IMR-90 (cell line): ENCODE data around the gene ERICH3. TPM values are rescaled to one million over a fixed set of nuclear protein-coding genes. Genes with fewer than 3 reads are reported as not detected.

Experiments used
- ATAC-seq: fragments of 200-7000 bp; cut with Tn5 transposase; 2 replicates; pipeline ENCODE4 v1.9.1; 2020; ENCODE audit warnings: low read depth, mild to moderate bottlenecking, moderate library complexity
- BruUV-seq: library from RNA; stranded (reverse); fragments of 400-500 nt; replicated peaks from 2 replicates; lab custom pipeline; 2021; lab: Mats Ljungman, UMichigan
- CTCF ChIA-PET: fragments of 300-600 bp; formaldehyde crosslinking; extraction: SDS; loops from one replicate; lab custom pipeline; 2021; ENCODE audit warnings: antibody characterized with exemption; lab: Yijun Ruan, JAX
- POLR2A ChIA-PET: fragments of 300-600 bp; sonication (Branson Sonifier 250); formaldehyde crosslinking; loops from one replicate; lab custom pipeline; 2022; ENCODE audit warnings: antibody characterized with exemption; ENCODE audit not compliant: unreplicated experiment; lab: Charles Lee
- DNase-seq: peaks from one replicate; pipeline ENCODE4 v3.0.0; 2013
- H2AFZ ChIP-seq: replicated peaks from 2 replicates; pipeline ENCODE3; 2013; ENCODE audit warnings: low read length, mild to moderate bottlenecking; ENCODE audit not compliant: poor library complexity
- H2AK5ac ChIP-seq: 2 replicates; pipeline ENCODE4 v1.6.1; 2013; ENCODE audit warnings: low read depth, low read length, inconsistent platforms
- H2AK9ac ChIP-seq: replicated peaks from 2 replicates; pipeline ENCODE3; 2013; ENCODE audit warnings: mild to moderate bottlenecking, low read depth, low read length, moderate library complexity; ENCODE audit not compliant: poor library complexity
- H2BK120ac ChIP-seq: 2 replicates; pipeline ENCODE4 v1.6.1; 2013; ENCODE audit warnings: low read depth, low read length, inconsistent platforms
- H2BK15ac ChIP-seq: 3 replicates; pipeline ENCODE4 v1.6.1; 2013; ENCODE audit warnings: low read depth, low read length, inconsistent platforms
- H2BK20ac ChIP-seq: 2 replicates; pipeline ENCODE4 v1.6.1; 2013; ENCODE audit warnings: low read depth, mild to moderate bottlenecking, inconsistent platforms, low read length, moderate library complexity
- H2BK5ac ChIP-seq: 2 replicates; pipeline ENCODE4 v1.6.1; 2013; ENCODE audit warnings: mild to moderate bottlenecking, low read depth, low read length, inconsistent platforms; ENCODE audit not compliant: poor library complexity, severe bottlenecking
- H3K14ac ChIP-seq: replicated peaks from 2 replicates; pipeline ENCODE4 v1.6.1; 2013; ENCODE audit warnings: low read depth, low read length, inconsistent platforms
- H3K18ac ChIP-seq: 2 replicates; pipeline ENCODE4 v1.6.1; 2013; ENCODE audit warnings: low read depth, low read length, control low read depth
- H3K23ac ChIP-seq: 2 replicates; pipeline ENCODE4 v1.6.1; 2013; ENCODE audit warnings: low read depth, low read length, inconsistent platforms
- H3K27ac ChIP-seq: 2 replicates; pipeline ENCODE4 v1.5.1; 2013; ENCODE audit warnings: mild to moderate bottlenecking, control low read depth, low read length; ENCODE audit not compliant: insufficient read depth
- H3K27me3 ChIP-seq: 2 replicates; pipeline ENCODE4 v1.6.1; 2013; ENCODE audit warnings: low read length; ENCODE audit not compliant: control insufficient read depth, insufficient read depth
- H3K36me3 ChIP-seq: 2 replicates; pipeline ENCODE4 v1.6.1; 2013; ENCODE audit warnings: low read length, mixed read lengths; ENCODE audit not compliant: control insufficient read depth, insufficient read depth
- H3K4ac ChIP-seq: 2 replicates; pipeline ENCODE4 v1.6.1; 2013; ENCODE audit warnings: low read depth, low read length, inconsistent platforms
- H3K4me1 ChIP-seq: 2 replicates; pipeline ENCODE4 v1.6.1; 2013; ENCODE audit warnings: low read length, mixed read lengths; ENCODE audit not compliant: control insufficient read depth, insufficient read depth
- H3K4me2 ChIP-seq: 2 replicates; pipeline ENCODE4 v1.6.1; 2013; ENCODE audit warnings: low read depth, mild to moderate bottlenecking, control low read depth, low read length, moderate library complexity
- H3K4me3 ChIP-seq: 2 replicates; pipeline ENCODE4 v1.5.1; 2013; ENCODE audit warnings: low read depth, mild to moderate bottlenecking, control low read depth, low read length, moderate library complexity; ENCODE audit not compliant: insufficient read depth
- H3K56ac ChIP-seq: 2 replicates; pipeline ENCODE4 v1.6.1; 2013; ENCODE audit warnings: low read length, inconsistent platforms; ENCODE audit not compliant: insufficient read depth; ENCODE audit errors: extremely low read depth
- H3K79me1 ChIP-seq, 2 experiments: 2 replicates each; pipeline ENCODE4 v1.6.1; 2013; ENCODE audit warnings: low read length in 2 of 2, inconsistent platforms in 1 of 2, low read depth in 1 of 2
- H3K9ac ChIP-seq: 2 replicates; pipeline ENCODE4 v1.6.1; 2013; ENCODE audit warnings: low read depth, low read length, control low read depth
- H3K9me1 ChIP-seq: 2 replicates; pipeline ENCODE4 v1.6.1; 2013; ENCODE audit warnings: low read length, inconsistent platforms; ENCODE audit not compliant: insufficient read depth
- H3K9me3 ChIP-seq: 2 replicates; pipeline ENCODE4 v1.6.1; 2013; ENCODE audit warnings: low read length; ENCODE audit not compliant: control insufficient read depth, insufficient read depth
- H4K20me1 ChIP-seq: 2 replicates; pipeline ENCODE4 v1.6.1; 2013; ENCODE audit warnings: low read length, inconsistent platforms; ENCODE audit not compliant: insufficient read depth
- H4K5ac ChIP-seq: 2 replicates; pipeline ENCODE4 v1.6.1; 2013; ENCODE audit warnings: mild to moderate bottlenecking, low read depth, low read length, control low read depth
- H4K8ac ChIP-seq, 2 experiments: 2 replicates each; pipeline ENCODE4 v1.6.1; 2013; ENCODE audit warnings: low read depth in 2 of 2, low read length in 2 of 2, control low read depth in 1 of 2, inconsistent platforms in 1 of 2
- H4K91ac ChIP-seq: 2 replicates; pipeline ENCODE4 v1.6.1; 2013; ENCODE audit warnings: low read depth, low read length, inconsistent platforms; ENCODE audit not compliant: insufficient read depth
- BHLHE40 ChIP-seq: fragments of 150-350 bp; IDR thresholded peaks from 2 replicates; pipeline ENCODE4 v1.6.1; 2016; ENCODE audit warnings: mild to moderate bottlenecking, low read depth, low read length
- CEBPB ChIP-seq: IDR thresholded peaks from 2 replicates; pipeline ENCODE4 v1.6.1; 2012; ENCODE audit warnings: low read depth, low read length, improper control_type of control experiment
- CHD1 ChIP-seq: IDR thresholded peaks from 2 replicates; pipeline ENCODE4 v1.6.1; 2012; ENCODE audit warnings: low read depth, low read length, improper control_type of control experiment
- FOS ChIP-seq: fragments of 150-350 bp; IDR thresholded peaks from 2 replicates; pipeline ENCODE4 v1.6.1; 2016; ENCODE audit warnings: low read depth, low read length
- MAFK ChIP-seq: IDR thresholded peaks from 2 replicates; pipeline ENCODE4 v1.6.1; 2012; ENCODE audit warnings: low read depth, low read length, improper control_type of control experiment
- MAZ ChIP-seq: IDR thresholded peaks from 2 replicates; pipeline ENCODE4 v1.6.1; 2012; ENCODE audit warnings: low read depth, mild to moderate bottlenecking, low read length, improper control_type of control experiment, moderate library complexity, borderline replicate concordance
- MXI1 ChIP-seq: IDR thresholded peaks from 2 replicates; pipeline ENCODE4 v1.6.1; 2012; ENCODE audit warnings: low read depth, mild to moderate bottlenecking, low read length, moderate library complexity, borderline replicate concordance
- NFE2L2 ChIP-seq: fragments of 150-350 bp; IDR thresholded peaks from 2 replicates; pipeline ENCODE4 v1.6.1; 2016; ENCODE audit warnings: low read depth, mild to moderate bottlenecking, low read length
- POLR2A ChIP-seq: IDR thresholded peaks from 2 replicates; pipeline ENCODE4 v1.6.1; 2012; ENCODE audit warnings: mild to moderate bottlenecking, low read depth, low read length
- RAD21 ChIP-seq: IDR thresholded peaks from 2 replicates; pipeline ENCODE4 v1.6.1; 2012; ENCODE audit warnings: low read length, improper control_type of control experiment
- RCOR1 ChIP-seq: IDR thresholded peaks from 2 replicates; pipeline ENCODE4 v1.6.1; 2012; ENCODE audit warnings: mild to moderate bottlenecking, low read length, improper control_type of control experiment; ENCODE audit not compliant: insufficient replicate concordance
- RFX5 ChIP-seq: IDR thresholded peaks from 2 replicates; pipeline ENCODE4 v1.8.0; 2012; ENCODE audit warnings: low read depth, mild to moderate bottlenecking, low read length, moderate library complexity
- SMC3 ChIP-seq: fragments of 150-350 bp; IDR thresholded peaks from 2 replicates; pipeline ENCODE4 v1.6.1; 2016; ENCODE audit warnings: low read depth, mild to moderate bottlenecking, antibody characterized with exemption, low read length, moderate library complexity
- WGBS, 2 experiments: methylation state at CpG; one replicate each; pipeline versions ENCODE4 v1.1.5 to v1.1.7; 2013; ENCODE audit warnings: missing lambda C conversion rate in 2 of 2; ENCODE audit not compliant: insufficient read length in 1 of 2; ENCODE audit errors: extremely low coverage in 2 of 2; 5-methylcytosine and 5-hydroxymethylcytosine counted together
- dilution Hi-C: fragments of 300-500 bp; cut with HindIII; formaldehyde crosslinking; loops from one replicate; pipeline ENCODE4 v1.14.3; 2018; ENCODE audit warnings: low sequenced_read_pairs; ENCODE audit not compliant: unreplicated experiment
- in situ Hi-C: fragments of 300-500 bp; cut with MboI; formaldehyde crosslinking; loops from 3 replicates; pipeline ENCODE4 v1.14.3; 2019; ENCODE audit warnings: low sequenced_read_pairs, inconsistent platforms, mixed read lengths
- intact Hi-C: fragments of 100-400 bp; cut with micrococcal nuclease; formaldehyde crosslinking; loops from 2 replicates; pipeline ENCODE4 v1.10.0; 2022
- polyA plus RNA-seq, 3 experiments: library from polyadenylated mRNA; depleted of rRNA; stranded (reverse); fragments of >200 nt; gene quantifications; 2 replicates each; pipeline ENCODE4 v1.2.3, GENCODE V29; 2012; ENCODE audit warnings: low replicate concordance in 1 of 3
- total RNA-seq: library from RNA; depleted of rRNA; stranded (reverse); fragments of >200 nt; gene quantifications from 2 replicates; pipeline ENCODE4 v1.2.3, GENCODE V29; 2012
- TF ChIP-seq, protein P1 (sequence below): fragments of 150-350 bp; IDR thresholded peaks from 2 replicates; pipeline ENCODE4 v1.6.1; 2017; ENCODE audit warnings: mild to moderate bottlenecking, antibody characterized with exemption, low read length, low read depth
- TF ChIP-seq, protein P2 (sequence below): conservative IDR thresholded peaks from 2 replicates; pipeline ENCODE4 v1.5.1; 2012; ENCODE audit warnings: mild to moderate bottlenecking, low read depth, low read length, improper control_type of control experiment
- TF ChIP-seq, protein P3 (sequence below): fragments of 150-350 bp; IDR thresholded peaks from 2 replicates; pipeline ENCODE4 v1.6.1; 2016; ENCODE audit warnings: low read depth, mild to moderate bottlenecking, low read length, moderate library complexity, borderline replicate concordance

Gene ERICH3
- total and polyA plus RNA-seq, 2 of the 4 experiments (the other 2 are of a cell fraction), result not detected

- Histone ChIP-seq H4K5ac (no peak overlapping the region), H4K8ac (no peak overlapping the region), H3K9me3 (no peaks in the 10 kb centered on the region), H3K79me1 (no peaks in the 10 kb centered on the region), H3K4me1 (no peaks in the 10 kb centered on the region), H2AFZ (no peak overlapping the region), H3K27ac (no peak overlapping the region), H2BK15ac (no peak overlapping the region), H3K14ac (no peak overlapping the region), H3K23ac (no peak overlapping the region), H2BK20ac (no peak overlapping the region), H2BK120ac (no peak overlapping the region), H3K9ac (no peak overlapping the region), H3K36me3 (no peaks in the 10 kb centered on the region), H2BK5ac (no peak overlapping the region), H3K4me3 (no peak overlapping the region), H2AK5ac (no peak overlapping the region), H3K4me2 (no peak overlapping the region), H3K56ac (no peak overlapping the region), H4K91ac (no peak overlapping the region), H3K9me1 (no peaks in the 10 kb centered on the region), H4K20me1 (no peaks in the 10 kb centered on the region), H3K18ac (no peak overlapping the region), H3K4ac (no peak overlapping the region), H3K27me3 (no peaks in the 10 kb centered on the region), H2AK9ac (no peak overlapping the region)
- intact Hi-C loops, result no loop called here
- DNase-seq (no peak), ATAC-seq (no peak)
- ChIA-PET POLR2A (no interaction called here), CTCF (no interaction called here)
- BruUV-seq, result no TSS peak
- in situ Hi-C loops, result no loop called here
- dilution Hi-C loops, result no loop called here
- WGBS, 2 experiments, result no CpG with 5 or more reads among the region's 4 CpGs
- TF ChIP-seq FOS (no peak), SMC3 (no peak), MAZ (no peak), MAFK (no peak), CEBPB (no peak), MXI1 (no peak), RCOR1 (no peak), POLR2A (no peak), CHD1 (no peak), RFX5 (no peak), NFE2L2 (no peak), BHLHE40 (no peak), RAD21 (no peak)
- TF ChIP-seq, protein P1, sequence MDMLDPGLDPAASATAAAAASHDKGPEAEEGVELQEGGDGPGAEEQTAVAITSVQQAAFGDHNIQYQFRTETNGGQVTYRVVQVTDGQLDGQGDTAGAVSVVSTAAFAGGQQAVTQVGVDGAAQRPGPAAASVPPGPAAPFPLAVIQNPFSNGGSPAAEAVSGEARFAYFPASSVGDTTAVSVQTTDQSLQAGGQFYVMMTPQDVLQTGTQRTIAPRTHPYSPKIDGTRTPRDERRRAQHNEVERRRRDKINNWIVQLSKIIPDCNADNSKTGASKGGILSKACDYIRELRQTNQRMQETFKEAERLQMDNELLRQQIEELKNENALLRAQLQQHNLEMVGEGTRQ, result no peak
- TF ChIP-seq, protein P2, sequence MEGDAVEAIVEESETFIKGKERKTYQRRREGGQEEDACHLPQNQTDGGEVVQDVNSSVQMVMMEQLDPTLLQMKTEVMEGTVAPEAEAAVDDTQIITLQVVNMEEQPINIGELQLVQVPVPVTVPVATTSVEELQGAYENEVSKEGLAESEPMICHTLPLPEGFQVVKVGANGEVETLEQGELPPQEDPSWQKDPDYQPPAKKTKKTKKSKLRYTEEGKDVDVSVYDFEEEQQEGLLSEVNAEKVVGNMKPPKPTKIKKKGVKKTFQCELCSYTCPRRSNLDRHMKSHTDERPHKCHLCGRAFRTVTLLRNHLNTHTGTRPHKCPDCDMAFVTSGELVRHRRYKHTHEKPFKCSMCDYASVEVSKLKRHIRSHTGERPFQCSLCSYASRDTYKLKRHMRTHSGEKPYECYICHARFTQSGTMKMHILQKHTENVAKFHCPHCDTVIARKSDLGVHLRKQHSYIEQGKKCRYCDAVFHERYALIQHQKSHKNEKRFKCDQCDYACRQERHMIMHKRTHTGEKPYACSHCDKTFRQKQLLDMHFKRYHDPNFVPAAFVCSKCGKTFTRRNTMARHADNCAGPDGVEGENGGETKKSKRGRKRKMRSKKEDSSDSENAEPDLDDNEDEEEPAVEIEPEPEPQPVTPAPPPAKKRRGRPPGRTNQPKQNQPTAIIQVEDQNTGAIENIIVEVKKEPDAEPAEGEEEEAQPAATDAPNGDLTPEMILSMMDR, result no peak
- TF ChIP-seq, protein P3, sequence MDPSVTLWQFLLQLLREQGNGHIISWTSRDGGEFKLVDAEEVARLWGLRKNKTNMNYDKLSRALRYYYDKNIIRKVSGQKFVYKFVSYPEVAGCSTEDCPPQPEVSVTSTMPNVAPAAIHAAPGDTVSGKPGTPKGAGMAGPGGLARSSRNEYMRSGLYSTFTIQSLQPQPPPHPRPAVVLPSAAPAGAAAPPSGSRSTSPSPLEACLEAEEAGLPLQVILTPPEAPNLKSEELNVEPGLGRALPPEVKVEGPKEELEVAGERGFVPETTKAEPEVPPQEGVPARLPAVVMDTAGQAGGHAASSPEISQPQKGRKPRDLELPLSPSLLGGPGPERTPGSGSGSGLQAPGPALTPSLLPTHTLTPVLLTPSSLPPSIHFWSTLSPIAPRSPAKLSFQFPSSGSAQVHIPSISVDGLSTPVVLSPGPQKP, result no peak
These were observed 124.4 kb downstream of the ERICH3 start for GRCh38 chr1:74548961-74549750.
